Right cardiac atrium (tissue), 5 donors: ENCODE data around the gene GH1. TPM values are rescaled to one million over a fixed set of nuclear protein-coding genes. Genes with fewer than 3 reads are reported as not detected.

ENCODE experiments used
- ATAC-seq, 2 donors: fragments of 200-7000 bp; cut with Tn5 transposase; one replicate each; pipeline versions ENCODE4 v1.8.0 to v1.9.1; 2020; ENCODE audit warnings: moderate library complexity in 2 of 2, mild to moderate bottlenecking in 1 of 2
- DNase-seq, 3 donors: peaks; one replicate each; pipeline ENCODE4 v3.0.0-alpha.2; 2020
- H3K27ac ChIP-seq: one replicate; pipeline ENCODE4 v1.5.1; 2013; ENCODE audit warnings: mild to moderate bottlenecking, low read length, control low read depth, moderate library complexity
- H3K27me3 ChIP-seq: one replicate; pipeline ENCODE4 v1.6.1; 2013; ENCODE audit not compliant: control insufficient read depth, insufficient read depth
- H3K4me1 ChIP-seq: one replicate; pipeline ENCODE4 v1.6.1; 2013; ENCODE audit warnings: low read length; ENCODE audit not compliant: control insufficient read depth, insufficient read depth
- H3K4me3 ChIP-seq: one replicate; pipeline ENCODE4 v1.5.1; 2013; ENCODE audit warnings: low read length, control low read depth
- H3K9me3 ChIP-seq: one replicate; pipeline ENCODE4 v1.6.1; 2013; ENCODE audit warnings: low read length; ENCODE audit not compliant: control insufficient read depth
- WGBS: extraction: QIAGEN DNeasy Blood & Tissue Kit; methylation state at CpG from one replicate; pipeline ENCODE4 v1.1.7; 2013; 5-methylcytosine and 5-hydroxymethylcytosine counted together
- intact Hi-C, 4 donors: fragments of 100-400 bp; cut with DNase I; formaldehyde crosslinking; loops; one replicate each; pipeline versions ENCODE4 v1.11.0 to v1.14.0; 2022 to 2023
- polyA plus RNA-seq: library from polyadenylated mRNA; stranded (reverse); fragments of 200-250 nt; gene quantifications from one replicate; pipeline ENCODE4 v1.2.3, GENCODE V29; 2013
- total RNA-seq, 4 donors: library from RNA; stranded (reverse); fragmentation: NEBNext Ultra II Directional; extraction: Animal tissue kit (Norgen Biotek cat#: 25700); gene quantifications; one replicate each; pipeline ENCODE4 v1.2.1, GENCODE V29; 2021
- donor health status: healthy with polysubstance abuse.
- donor health status: DM: no; HTN: yes; CAD: no.
- donor health status: DM: no; HTN: no; CAD: no.
- donor health status: DM: no; HTN: yes; CAD: no; lungs with severe emphysema.
- donor health status: DM: yes; HTN: yes; CAD: no.

Gene GH1
- total and polyA plus RNA-seq, 5 donors: not detected

DNA sequence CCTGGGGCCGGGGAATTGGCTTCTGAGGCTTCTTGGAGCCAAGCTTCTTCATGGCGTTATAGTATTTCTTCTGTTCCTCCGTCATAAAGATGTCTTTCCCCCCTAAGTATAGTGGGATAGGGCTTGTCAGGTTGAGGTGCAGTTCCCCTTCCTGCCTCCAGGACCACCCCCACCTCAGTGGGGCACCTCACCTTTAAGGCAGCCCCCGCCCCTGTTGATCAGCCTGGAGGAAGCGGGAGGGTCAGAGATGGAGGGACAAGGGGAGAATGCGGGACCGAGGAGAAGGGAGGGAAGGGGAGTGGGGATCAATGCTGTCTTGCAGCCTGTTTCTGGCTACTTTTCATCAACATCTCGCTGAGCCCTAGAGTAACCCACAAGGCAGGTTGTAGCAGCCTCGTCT, 25.1 kb upstream of the GH1 start:
- ATAC-seq (no peak), DNase-seq (no peak)
- H3K4me3 ChIP-seq: no peak overlapping the region
- H3K27me3 ChIP-seq: no peaks in the 10 kb centered on the region
- no peaks in the 10 kb centered on the region for H3K4me1 ChIP-seq
- no peaks in the 10 kb centered on the region for H3K9me3 ChIP-seq
- no peak overlapping the region for H3K27ac ChIP-seq
- intact Hi-C loops: no loop called here
- 78% methylated on average over 9 of the region's 9 CpGs for WGBS

- intact Hi-C loops: no loop called here
- H3K27ac ChIP-seq: no peak overlapping the region
- ATAC-seq (no peak), DNase-seq (peak in 1 of 3 donors; percentile 22)
- H3K9me3 ChIP-seq: no peaks in the 10 kb centered on the region
- no peak overlapping the region for H3K4me3 ChIP-seq
- no peaks in the 10 kb centered on the region for H3K4me1 ChIP-seq
- 95% methylated on average over 21 of the region's 21 CpGs for WGBS
- H3K27me3 ChIP-seq: no peaks in the 10 kb centered on the region
These were observed 23.8 kb upstream of the GH1 start for GRCh38 chr17:63942309-63942985.

- no peaks in the 10 kb centered on the region for H3K27me3 ChIP-seq
- H3K27ac ChIP-seq: no peak overlapping the region
- H3K4me3 ChIP-seq: no peak overlapping the region
- H3K9me3 ChIP-seq: no peaks in the 10 kb centered on the region
- WGBS: 93% methylated on average over 23 of the region's 23 CpGs
- ATAC-seq (no peak), DNase-seq (peak in 1 of 3 donors; percentile 20)
- H3K4me1 ChIP-seq: no peaks in the 10 kb centered on the region
- intact Hi-C loops: no loop called here
These were observed 23.1 kb upstream of the GH1 start for GRCh38 chr17:63941751-63942150.

DNA sequence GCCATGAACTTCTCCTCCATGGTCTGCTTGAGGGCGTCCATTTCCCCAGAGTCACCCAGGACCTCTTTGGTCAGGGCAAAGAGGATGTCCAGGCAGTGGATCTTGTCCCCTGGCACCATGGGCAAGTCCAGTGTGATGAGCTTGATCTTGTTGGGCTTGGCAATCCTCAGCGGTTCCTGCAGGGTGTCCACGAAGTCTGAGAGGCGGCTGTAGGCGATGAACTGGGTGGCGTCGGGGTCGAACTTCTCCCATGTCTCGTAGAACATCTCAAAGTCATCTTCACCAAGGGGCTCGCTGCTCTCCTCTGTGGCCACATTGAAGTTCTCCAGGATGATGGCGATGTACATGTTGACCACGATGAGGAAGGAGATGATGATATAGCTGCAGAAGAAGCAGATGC, 22.5 kb upstream of the GH1 start:
- Histone ChIP-seq H3K4me1 (no peaks in the 10 kb centered on the region), H3K9me3 (no peaks in the 10 kb centered on the region), H3K27ac (no peak overlapping the region), H3K4me3 (no peak overlapping the region), H3K27me3 (no peaks in the 10 kb centered on the region)
- 96% methylated on average over 12 of the region's 12 CpGs for WGBS
- ATAC-seq (no peak), DNase-seq (no peak)
- intact Hi-C loops: no loop called here

DNA sequence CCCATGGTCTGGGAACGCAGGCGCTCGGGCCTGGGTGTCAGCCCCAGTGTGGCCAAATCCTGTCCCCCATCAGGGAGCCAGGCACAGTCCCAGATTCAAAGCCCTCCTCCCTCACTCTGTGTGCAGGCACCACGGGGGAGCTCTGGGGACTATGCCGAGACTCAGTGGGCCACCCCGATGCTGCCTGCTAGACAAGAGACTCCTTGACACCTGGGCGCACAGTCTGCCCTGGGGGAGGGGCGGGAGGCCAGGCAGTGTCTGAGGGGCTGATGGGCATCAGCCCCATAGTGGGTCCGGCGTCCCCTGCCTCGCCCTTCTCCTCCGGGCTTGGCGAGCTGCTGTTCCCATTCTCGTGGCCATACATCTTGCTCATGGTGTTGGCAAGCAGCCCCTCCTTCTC, 21.9 kb upstream of the GH1 start:
- no peaks in the 10 kb centered on the region for H3K4me1 ChIP-seq
- 96% methylated on average over 14 of the region's 14 CpGs for WGBS
- no peaks in the 10 kb centered on the region for H3K27me3 ChIP-seq
- no peaks in the 10 kb centered on the region for H3K9me3 ChIP-seq
- peak in 1 of 2 donors; percentile 13 for ATAC-seq
- intact Hi-C loops: no loop called here
- H3K4me3 ChIP-seq: no peak overlapping the region
- no peak overlapping the region for H3K27ac ChIP-seq
- peak in 1 of 3 donors; percentile 50 for DNase-seq

- no peaks in the 10 kb centered on the region for H3K27me3 ChIP-seq
- H3K4me1 ChIP-seq: no peaks in the 10 kb centered on the region
- H3K27ac ChIP-seq: no peak overlapping the region
- WGBS: 68% methylated on average over 6 of the region's 6 CpGs
- no peaks in the 10 kb centered on the region for H3K9me3 ChIP-seq
- no peak overlapping the region for H3K4me3 ChIP-seq
- ATAC-seq (no peak), DNase-seq (peak in 1 of 3 donors; percentile 28)
- intact Hi-C loops: no loop called here
These were observed 21.2 kb upstream of the GH1 start for GRCh38 chr17:63939884-63940283.

DNA sequence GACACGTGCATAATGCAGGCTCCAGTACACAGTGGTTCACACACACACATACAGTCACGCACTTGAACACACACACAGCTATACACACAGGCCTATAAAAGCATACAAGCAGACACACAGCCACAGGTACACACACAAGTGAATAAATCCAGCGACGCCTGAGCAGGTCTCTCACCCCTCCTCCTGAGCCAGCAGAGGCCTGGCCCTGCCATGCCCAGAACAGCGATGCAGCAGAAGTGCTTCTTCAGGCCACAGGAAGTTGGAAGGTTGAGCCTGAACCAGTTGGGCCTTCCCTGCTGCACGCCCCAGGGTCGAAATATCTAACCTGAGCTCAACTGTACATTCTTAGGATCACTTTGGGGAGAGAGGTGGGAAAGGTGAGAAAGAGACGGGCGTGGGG, 20.8 kb upstream of the GH1 start:
- intact Hi-C loops: no loop called here
- DNase-seq: peak in 1 of 3 donors; percentile 28

GRCh38 chr17:63937920-63938319, 19.3 kb upstream of the GH1 start:
- no peaks in the 10 kb centered on the region for H3K4me1 ChIP-seq
- DNase-seq: peak in 1 of 3 donors; percentile 40
- peak in 1 of 2 donors; percentile 6 for ATAC-seq
- no peak overlapping the region for H3K4me3 ChIP-seq
- H3K27me3 ChIP-seq: no peaks in the 10 kb centered on the region
- no peak overlapping the region for H3K27ac ChIP-seq
- intact Hi-C loops: no loop called here
- 84% methylated on average over 4 of the region's 4 CpGs for WGBS
- H3K9me3 ChIP-seq: no peaks in the 10 kb centered on the region

More for the DNA sequence above, 20.8 kb upstream of the GH1 start:
- ATAC-seq: no peak
- WGBS: 92% methylated on average over 9 of the region's 9 CpGs
- no peaks in the 10 kb centered on the region for H3K27me3 ChIP-seq
- no peaks in the 10 kb centered on the region for H3K9me3 ChIP-seq
- no peak overlapping the region for H3K4me3 ChIP-seq
- no peak overlapping the region for H3K27ac ChIP-seq
- no peaks in the 10 kb centered on the region for H3K4me1 ChIP-seq

DNA sequence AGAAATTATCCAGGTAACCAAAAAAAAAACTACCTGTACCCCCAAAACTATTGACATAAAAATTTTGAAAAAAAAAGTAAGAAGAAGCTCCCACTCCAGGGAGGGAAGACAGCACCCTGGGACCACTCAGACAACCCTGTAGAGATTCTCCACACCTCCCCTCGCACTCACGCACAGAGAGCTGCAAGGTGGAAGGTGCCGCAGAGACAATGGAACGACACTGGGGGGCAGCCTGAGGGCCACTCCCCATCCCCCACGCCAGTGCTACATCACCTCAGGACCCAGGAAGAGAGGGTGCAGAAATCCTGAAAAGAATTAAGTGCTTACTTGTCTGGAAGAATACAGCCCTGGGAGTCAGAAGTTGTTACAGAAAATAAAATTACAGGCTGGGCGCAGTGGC, 18.7 kb upstream of the GH1 start:
- no peaks in the 10 kb centered on the region for H3K4me1 ChIP-seq
- no peaks in the 10 kb centered on the region for H3K9me3 ChIP-seq
- no peak overlapping the region for H3K4me3 ChIP-seq
- ATAC-seq (no peak), DNase-seq (peak in 1 of 3 donors; percentile 6)
- no peak overlapping the region for H3K27ac ChIP-seq
- H3K27me3 ChIP-seq: no peaks in the 10 kb centered on the region
- intact Hi-C loops: no loop called here
- WGBS: 86% methylated on average over 6 of the region's 6 CpGs

- Histone ChIP-seq H3K4me1 (no peaks in the 10 kb centered on the region), H3K9me3 (no peaks in the 10 kb centered on the region), H3K4me3 (no peak overlapping the region), H3K27ac (no peak overlapping the region), H3K27me3 (no peaks in the 10 kb centered on the region)
- WGBS: 81% methylated on average over 21 of the region's 21 CpGs
- peak in 1 of 3 donors; percentile 34 for DNase-seq
- no peak for ATAC-seq
- intact Hi-C loops: no loop called here
These were observed 15.8 kb upstream of the GH1 start for GRCh38 chr17:63934183-63935112.

GRCh38 chr17:63933598-63933997, 15.0 kb upstream of the GH1 start:
- DNase-seq (peak in 1 of 3 donors; percentile 16), ATAC-seq (no peak)
- WGBS: 89% methylated on average over 8 of the region's 8 CpGs
- intact Hi-C loops: no loop called here
- Histone ChIP-seq H3K27me3 (no peaks in the 10 kb centered on the region), H3K4me3 (no peak overlapping the region), H3K4me1 (no peaks in the 10 kb centered on the region), H3K27ac (no peak overlapping the region), H3K9me3 (no peaks in the 10 kb centered on the region)
